PC-9 (cell line): Measurements from ENCODE around the gene CITED1.

Experiments used
- EZH2 ChIP-seq: fragments of 200-600 bp; sonication (generic); IDR thresholded peaks from 2 replicates; pipeline ENCODE4 v1.8.0; 2017; ENCODE audit warnings: antibody characterized with exemption, low read depth
- TF ChIP-seq, protein P1 (sequence below): fragments of 200-600 bp; sonication (generic); conservative IDR thresholded peaks from 2 replicates; pipeline ENCODE4 v1.6.1; 2017; ENCODE audit warnings: mixed run types, antibody characterized with exemption, mild to moderate bottlenecking, moderate library complexity

DNA sequence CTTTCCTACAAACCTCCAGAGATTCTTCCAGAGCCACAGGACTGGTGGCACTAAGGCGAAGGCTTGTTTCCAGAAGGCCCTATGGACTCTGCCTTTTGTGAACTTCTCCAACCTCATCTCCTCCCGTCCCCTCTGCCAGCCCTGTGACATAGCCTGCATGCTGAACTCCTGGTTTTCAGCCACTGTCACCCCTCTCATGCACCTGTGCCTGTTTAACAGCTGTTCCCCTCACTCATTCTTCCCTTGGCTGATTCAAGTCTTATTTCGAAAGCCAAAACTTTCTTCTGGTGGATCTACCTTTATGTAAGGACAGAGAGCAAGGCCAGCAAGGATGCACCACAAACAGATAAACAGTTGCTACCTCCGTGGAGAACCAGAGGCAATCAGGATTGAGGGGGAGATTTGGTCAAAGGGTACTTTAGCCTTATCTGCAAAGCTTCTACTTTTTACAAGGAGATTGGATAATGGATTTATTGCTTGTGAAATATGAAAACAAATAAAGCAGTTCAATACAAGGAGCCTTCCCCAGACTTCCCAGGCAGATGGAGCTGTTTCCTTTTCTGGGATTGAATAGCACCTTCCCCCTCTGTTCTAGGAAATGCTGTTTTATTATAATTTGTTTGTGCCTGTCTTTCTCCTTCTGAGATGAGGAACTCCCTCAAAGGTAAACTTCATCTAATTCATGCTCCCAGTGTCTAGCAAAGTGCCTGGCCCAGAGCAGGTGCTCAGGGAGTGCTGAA is 5.7 kb downstream of the CITED1 start:
- TF ChIP-seq, protein P1, sequence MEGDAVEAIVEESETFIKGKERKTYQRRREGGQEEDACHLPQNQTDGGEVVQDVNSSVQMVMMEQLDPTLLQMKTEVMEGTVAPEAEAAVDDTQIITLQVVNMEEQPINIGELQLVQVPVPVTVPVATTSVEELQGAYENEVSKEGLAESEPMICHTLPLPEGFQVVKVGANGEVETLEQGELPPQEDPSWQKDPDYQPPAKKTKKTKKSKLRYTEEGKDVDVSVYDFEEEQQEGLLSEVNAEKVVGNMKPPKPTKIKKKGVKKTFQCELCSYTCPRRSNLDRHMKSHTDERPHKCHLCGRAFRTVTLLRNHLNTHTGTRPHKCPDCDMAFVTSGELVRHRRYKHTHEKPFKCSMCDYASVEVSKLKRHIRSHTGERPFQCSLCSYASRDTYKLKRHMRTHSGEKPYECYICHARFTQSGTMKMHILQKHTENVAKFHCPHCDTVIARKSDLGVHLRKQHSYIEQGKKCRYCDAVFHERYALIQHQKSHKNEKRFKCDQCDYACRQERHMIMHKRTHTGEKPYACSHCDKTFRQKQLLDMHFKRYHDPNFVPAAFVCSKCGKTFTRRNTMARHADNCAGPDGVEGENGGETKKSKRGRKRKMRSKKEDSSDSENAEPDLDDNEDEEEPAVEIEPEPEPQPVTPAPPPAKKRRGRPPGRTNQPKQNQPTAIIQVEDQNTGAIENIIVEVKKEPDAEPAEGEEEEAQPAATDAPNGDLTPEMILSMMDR, result no peak
- no peak for TF ChIP-seq EZH2
